ENCODE data around the gene EFCAB11.

DNA sequence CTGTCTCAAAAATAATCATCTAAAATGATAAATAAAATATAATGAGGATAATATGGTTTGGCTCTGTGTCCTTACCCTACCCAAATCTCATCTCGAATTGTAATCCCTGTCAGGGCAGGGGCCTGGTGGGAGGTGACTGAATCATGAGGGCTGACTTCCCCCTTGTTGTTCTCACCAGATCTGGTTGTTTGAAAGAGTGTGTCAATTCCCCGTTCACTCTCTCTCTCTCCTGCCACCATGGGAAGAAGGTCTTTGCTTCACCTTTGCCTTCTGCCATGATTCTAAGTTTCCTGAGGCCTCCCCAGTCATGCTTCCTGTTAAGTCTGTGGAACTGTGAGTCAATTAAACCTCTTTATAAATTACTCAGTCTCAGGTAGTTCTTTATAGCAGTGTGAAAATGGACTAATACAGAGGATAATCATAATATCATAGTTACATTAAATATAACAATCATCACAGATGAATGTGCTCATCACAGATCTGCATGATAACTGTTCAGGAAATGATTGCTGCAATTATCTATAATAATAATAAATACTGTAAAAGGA, 12.6 kb downstream of the EFCAB11 start:
- TF ChIP-seq, protein P1, sequence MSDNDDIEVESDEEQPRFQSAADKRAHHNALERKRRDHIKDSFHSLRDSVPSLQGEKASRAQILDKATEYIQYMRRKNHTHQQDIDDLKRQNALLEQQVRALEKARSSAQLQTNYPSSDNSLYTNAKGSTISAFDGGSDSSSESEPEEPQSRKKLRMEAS (IDR thresholded peaks at IDR 0.05), result no peak
- TF ChIP-seq YY1 (IDR thresholded peaks at IDR 0.05; ENCODE audit: low read depth, low read length) (no peak), ZNF274 (IDR thresholded peaks at IDR 0.05; ENCODE audit: borderline replicate concordance, extremely low read depth, low read length) (no peak), POLR2AphosphoS5 (IDR thresholded peaks at IDR 0.05; ENCODE audit: low read depth, low read length) (no peak), EGR1 (IDR thresholded peaks at IDR 0.05; ENCODE audit: borderline replicate concordance, low read depth, low read length) (no peak), EZH2 (IDR thresholded peaks at IDR 0.05; ENCODE audit: low read depth, low read length, severe bottlenecking) (no peak), TEAD4 (IDR thresholded peaks at IDR 0.05; ENCODE audit: low read depth, low read length) (no peak), CREB1 (IDR thresholded peaks at IDR 0.05) (no peak), TBP (IDR thresholded peaks at IDR 0.05; ENCODE audit: low read depth, low read length) (no peak), CEBPB (IDR thresholded peaks at IDR 0.05; ENCODE audit: low read depth, low read length) (no peak)
- TF ChIP-seq, protein P2, sequence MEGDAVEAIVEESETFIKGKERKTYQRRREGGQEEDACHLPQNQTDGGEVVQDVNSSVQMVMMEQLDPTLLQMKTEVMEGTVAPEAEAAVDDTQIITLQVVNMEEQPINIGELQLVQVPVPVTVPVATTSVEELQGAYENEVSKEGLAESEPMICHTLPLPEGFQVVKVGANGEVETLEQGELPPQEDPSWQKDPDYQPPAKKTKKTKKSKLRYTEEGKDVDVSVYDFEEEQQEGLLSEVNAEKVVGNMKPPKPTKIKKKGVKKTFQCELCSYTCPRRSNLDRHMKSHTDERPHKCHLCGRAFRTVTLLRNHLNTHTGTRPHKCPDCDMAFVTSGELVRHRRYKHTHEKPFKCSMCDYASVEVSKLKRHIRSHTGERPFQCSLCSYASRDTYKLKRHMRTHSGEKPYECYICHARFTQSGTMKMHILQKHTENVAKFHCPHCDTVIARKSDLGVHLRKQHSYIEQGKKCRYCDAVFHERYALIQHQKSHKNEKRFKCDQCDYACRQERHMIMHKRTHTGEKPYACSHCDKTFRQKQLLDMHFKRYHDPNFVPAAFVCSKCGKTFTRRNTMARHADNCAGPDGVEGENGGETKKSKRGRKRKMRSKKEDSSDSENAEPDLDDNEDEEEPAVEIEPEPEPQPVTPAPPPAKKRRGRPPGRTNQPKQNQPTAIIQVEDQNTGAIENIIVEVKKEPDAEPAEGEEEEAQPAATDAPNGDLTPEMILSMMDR (IDR thresholded peaks at IDR 0.05; ENCODE audit: control extremely low read depth in 1 of 3, insufficient read depth in 1 of 3, low read depth in 1 of 3, low read length in 3 of 3), result no peak
- TF ChIP-seq, protein P3, sequence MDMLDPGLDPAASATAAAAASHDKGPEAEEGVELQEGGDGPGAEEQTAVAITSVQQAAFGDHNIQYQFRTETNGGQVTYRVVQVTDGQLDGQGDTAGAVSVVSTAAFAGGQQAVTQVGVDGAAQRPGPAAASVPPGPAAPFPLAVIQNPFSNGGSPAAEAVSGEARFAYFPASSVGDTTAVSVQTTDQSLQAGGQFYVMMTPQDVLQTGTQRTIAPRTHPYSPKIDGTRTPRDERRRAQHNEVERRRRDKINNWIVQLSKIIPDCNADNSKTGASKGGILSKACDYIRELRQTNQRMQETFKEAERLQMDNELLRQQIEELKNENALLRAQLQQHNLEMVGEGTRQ (IDR thresholded peaks at IDR 0.05; ENCODE audit: low read length), result no peak
